ENCODE measurements around the gene SFTA2. TPM values are rescaled to one million over a fixed set of nuclear protein-coding genes. Genes with fewer than 3 reads are reported as not detected.

SFTA2 gene
- total RNA-seq, 1 donor from 2014 or later: 369 TPM

DNA sequence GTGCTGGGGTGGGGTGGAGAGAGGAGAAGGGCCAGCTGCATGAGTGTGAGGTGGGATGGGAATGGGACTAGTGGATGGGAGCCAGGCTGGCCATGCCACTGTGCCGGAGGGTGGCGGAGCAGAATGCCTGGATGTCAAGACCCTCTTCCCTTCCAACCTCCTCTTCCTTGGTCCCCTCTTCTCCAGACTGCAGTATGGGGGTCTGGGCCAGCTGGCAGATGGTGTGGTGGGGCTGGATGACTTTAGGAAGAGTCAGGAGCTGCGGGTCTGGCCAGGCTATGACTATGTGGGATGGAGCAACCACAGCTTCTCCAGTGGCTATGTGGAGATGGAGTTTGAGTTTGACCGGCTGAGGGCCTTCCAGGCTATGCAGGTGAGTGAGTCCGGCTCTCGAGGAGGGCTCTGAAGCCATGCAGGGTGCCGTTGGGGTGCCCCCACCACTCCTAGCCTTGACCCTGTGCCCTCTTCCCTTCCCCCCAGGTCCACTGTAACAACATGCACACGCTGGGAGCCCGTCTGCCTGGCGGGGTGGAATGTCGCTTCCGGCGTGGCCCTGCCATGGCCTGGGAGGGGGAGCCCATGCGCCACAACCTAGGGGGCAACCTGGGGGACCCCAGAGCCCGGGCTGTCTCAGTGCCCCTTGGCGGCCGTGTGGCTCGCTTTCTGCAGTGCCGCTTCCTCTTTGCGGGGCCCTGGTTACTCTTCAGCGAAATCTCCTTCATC is 40.0 kb downstream of the SFTA2 start:
- ATAC-seq (no peak), DNase-seq (peak; percentile 47)
- intact Hi-C loops (cut with DNase I): loop anchor here (5.0 kb wide), 1 partner anchor 210 kb away; no protein-coding TSS in a partner anchor
- Histone ChIP-seq H3K4me1 (peaks cover under 1% of the 10 kb centered on the region), H3K27ac (no peak overlapping the region), H3K36me3 (peaks cover 51% of the 10 kb centered on the region), H3K9me3 (no peaks in the 10 kb centered on the region), H3K27me3 (no peaks in the 10 kb centered on the region), H3K4me3 (no peak overlapping the region)
- TF ChIP-seq, protein P1, sequence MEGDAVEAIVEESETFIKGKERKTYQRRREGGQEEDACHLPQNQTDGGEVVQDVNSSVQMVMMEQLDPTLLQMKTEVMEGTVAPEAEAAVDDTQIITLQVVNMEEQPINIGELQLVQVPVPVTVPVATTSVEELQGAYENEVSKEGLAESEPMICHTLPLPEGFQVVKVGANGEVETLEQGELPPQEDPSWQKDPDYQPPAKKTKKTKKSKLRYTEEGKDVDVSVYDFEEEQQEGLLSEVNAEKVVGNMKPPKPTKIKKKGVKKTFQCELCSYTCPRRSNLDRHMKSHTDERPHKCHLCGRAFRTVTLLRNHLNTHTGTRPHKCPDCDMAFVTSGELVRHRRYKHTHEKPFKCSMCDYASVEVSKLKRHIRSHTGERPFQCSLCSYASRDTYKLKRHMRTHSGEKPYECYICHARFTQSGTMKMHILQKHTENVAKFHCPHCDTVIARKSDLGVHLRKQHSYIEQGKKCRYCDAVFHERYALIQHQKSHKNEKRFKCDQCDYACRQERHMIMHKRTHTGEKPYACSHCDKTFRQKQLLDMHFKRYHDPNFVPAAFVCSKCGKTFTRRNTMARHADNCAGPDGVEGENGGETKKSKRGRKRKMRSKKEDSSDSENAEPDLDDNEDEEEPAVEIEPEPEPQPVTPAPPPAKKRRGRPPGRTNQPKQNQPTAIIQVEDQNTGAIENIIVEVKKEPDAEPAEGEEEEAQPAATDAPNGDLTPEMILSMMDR (IDR thresholded peaks at IDR 0.05): no peak

DNA sequence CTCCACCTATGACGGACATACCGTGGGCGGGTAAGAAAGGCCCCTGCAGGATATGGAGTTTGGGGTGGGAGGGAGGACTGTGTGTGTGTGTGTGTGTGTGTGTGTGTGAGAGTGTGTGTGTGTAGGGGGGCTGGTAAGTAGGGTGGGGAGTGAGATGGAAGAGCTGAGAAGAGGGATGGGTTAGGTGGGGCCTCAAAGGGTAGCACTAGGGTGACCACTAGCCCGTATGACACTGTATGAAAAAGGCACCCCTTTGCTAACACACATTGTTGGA is 40.6 kb downstream of the SFTA2 start:
- no peak overlapping the region for H3K27ac ChIP-seq
- TF ChIP-seq, protein P1 (IDR thresholded peaks at IDR 0.05): no peak
- ATAC-seq: no peak
- no peaks in the 10 kb centered on the region for H3K27me3 ChIP-seq
- H3K9me3 ChIP-seq: no peaks in the 10 kb centered on the region
- no peak overlapping the region for H3K4me3 ChIP-seq
- DNase-seq: no peak
- intact Hi-C loops (cut with DNase I): loop anchor here (5.0 kb wide), 1 partner anchor 209 kb away; no protein-coding TSS in a partner anchor
- H3K36me3 ChIP-seq: peaks cover 45% of the 10 kb centered on the region
- H3K4me1 ChIP-seq: peaks cover 6% of the 10 kb centered on the region

DNA sequence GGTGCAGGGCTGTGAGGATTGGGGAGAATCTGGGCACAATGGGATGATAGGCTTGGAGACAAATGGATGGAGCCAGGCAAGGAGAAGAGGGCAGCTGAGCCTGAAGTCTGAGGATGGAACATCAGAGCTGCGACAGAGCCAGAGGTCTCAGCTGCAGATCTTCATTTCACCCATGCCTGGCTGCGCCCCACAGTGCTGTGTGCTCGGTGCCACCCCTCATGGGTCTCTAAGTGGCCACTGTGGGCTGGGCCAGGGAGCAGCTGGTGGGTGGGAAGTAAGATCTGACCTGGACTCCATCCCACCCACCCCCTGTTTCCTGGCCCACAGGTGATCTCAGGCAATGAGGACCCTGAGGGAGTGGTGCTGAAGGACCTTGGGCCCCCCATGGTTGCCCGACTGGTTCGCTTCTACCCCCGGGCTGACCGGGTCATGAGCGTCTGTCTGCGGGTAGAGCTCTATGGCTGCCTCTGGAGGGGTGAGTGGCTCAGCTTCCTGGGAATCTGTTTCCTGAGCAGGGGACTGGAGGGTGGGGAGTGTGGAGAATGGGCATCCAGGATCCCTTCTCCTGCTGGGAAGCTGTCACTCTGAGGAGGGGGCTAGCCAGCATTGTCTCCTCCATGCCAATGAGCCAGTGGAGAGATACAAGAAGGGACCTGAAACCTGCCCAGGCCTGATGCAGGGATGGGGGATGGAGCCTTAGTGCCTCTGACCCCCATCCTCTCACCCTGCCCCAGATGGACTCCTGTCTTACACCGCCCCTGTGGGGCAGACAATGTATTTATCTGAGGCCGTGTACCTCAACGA is 41.1 kb downstream of the SFTA2 start:
- peak; percentile 16 for DNase-seq
- intact Hi-C loops (cut with DNase I): loop anchor here (5.0 kb wide), 1 partner anchor 209 kb away; no protein-coding TSS in a partner anchor
- Histone ChIP-seq H3K27ac (no peak overlapping the region), H3K36me3 (peaks cover 43% of the 10 kb centered on the region), H3K27me3 (no peaks in the 10 kb centered on the region), H3K4me3 (no peak overlapping the region), H3K4me1 (peaks cover 12% of the 10 kb centered on the region), H3K9me3 (no peaks in the 10 kb centered on the region)
- ATAC-seq: no peak
- TF ChIP-seq, protein P1 (IDR thresholded peaks at IDR 0.05): no peak

DNA sequence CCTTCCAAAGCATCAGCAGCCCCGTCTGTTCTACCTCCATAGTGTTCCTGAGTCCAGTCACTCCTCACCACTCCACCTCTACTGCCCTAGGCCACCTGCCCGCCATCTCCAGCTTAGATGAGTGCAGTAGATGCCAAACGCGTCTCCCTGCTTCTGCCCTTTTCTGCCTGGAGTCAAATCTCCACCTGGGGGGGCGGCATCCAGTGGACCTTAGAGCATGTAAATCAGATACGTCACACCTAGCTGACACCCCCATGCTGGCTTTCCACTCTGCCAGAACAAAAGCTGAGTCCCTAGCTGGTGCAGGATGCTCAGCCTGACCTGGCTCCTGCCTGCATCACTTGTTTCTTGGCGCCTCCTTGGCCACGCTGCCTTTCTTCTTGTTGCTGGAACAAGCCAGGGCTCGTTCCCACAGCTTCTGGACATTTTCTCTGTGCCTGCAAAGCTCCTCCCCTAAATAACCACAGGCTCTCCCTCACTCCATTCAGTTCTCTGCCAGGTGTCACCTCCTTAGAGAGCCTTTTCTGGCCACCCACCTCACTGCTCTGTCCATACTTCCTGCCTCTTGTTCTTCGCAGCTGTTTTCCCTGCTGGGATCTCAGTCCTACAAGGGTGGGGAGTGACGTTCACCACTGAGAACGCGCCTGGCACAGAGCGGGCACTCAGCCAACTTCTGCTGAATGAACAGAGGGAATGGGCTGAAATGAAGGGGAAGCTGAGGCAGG is 41.9 kb downstream of the SFTA2 start:
- ATAC-seq (no peak), DNase-seq (peak; percentile 42)
- Histone ChIP-seq H3K27me3 (no peaks in the 10 kb centered on the region), H3K36me3 (peaks cover 38% of the 10 kb centered on the region), H3K4me3 (no peak overlapping the region), H3K9me3 (no peaks in the 10 kb centered on the region), H3K4me1 (peaks cover 17% of the 10 kb centered on the region), H3K27ac (no peak overlapping the region)
- intact Hi-C loops (cut with DNase I): loop anchor here (5.0 kb wide), 1 partner anchor 208 kb away; no protein-coding TSS in a partner anchor
- TF ChIP-seq, protein P1 (IDR thresholded peaks at IDR 0.05): no peak

DNA sequence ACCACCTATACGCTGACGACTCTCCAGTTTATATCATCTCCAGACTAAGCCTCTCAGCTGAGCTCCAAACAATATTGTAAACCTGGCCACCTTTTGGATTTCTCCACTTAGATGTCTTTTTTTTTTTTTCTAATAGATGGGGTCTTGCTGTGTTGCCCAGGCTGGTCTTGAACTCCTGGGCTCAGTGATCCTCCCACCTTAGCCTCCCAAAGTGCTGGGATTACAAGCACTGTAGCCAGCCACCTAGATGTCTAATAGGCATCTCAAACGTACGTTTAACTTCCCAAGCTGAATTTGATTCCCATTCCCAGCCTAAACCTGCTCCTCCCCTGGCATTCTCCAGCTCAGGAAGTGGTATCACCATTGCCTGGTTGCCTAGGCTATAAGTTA is 42.5 kb downstream of the SFTA2 start:
- intact Hi-C loops (cut with DNase I): no loop called here
- no peaks in the 10 kb centered on the region for H3K27me3 ChIP-seq
- TF ChIP-seq, protein P1 (IDR thresholded peaks at IDR 0.05): no peak
- H3K4me3 ChIP-seq: no peak overlapping the region
- H3K9me3 ChIP-seq: no peaks in the 10 kb centered on the region
- ATAC-seq (no peak), DNase-seq (no peak)
- peaks cover 32% of the 10 kb centered on the region for H3K36me3 ChIP-seq
- H3K27ac ChIP-seq: no peak overlapping the region
- peaks cover 17% of the 10 kb centered on the region for H3K4me1 ChIP-seq

All from upper lobe of right lung (tissue), 1 donor.